Measurements from ENCODE around the gene RPL11.
"Not testable (repeated sequence)": the region's sequence is repeated elsewhere in the genome, so short reads cannot be mapped to it uniquely, and the experiment has no call there.

RPL11 gene

DNA sequence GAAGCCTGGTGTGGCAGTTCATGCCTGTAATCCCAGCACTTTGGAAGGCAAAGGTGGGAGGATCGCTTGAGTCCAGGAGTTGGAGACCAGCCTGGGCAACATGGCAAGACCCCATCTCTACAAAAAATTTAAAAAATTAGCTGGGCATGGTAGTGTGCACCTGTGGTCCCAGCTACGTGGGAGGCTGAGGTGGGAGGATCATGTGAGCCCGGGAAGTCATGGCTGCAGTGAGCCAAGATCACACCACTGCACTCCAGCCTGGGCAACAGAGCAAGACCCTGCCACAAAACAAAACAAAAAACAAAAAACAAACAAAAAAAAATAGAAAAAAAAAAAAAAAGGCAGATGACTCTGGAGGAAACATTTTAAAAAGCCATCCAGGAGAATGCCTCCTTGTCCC, 3.9 kb upstream of the RPL11 start:
- DNase-seq, result not testable (repeated sequence)

DNA sequence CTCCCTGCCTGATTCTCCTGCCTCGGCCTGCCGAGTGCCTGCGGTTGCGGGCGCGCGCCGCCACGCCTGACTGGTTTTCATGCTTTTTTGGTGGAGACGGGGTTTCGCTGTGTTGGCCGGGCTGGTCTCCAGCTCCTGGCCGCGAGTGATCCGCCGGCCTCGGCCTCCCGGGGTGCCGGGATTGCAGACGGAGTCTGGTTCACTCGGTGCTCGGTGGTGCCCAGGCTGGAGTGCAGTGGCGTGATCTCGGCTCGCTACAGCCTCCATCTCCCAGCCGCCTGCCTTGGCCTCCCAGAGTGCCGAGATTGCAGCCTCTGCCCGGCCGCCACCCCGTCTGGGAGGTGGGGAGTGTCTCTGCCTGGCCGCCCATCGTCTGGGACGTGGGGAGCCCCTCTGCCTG, 3.3 kb upstream of the RPL11 start:
- DNase-seq, result not testable (repeated sequence)

DNA sequence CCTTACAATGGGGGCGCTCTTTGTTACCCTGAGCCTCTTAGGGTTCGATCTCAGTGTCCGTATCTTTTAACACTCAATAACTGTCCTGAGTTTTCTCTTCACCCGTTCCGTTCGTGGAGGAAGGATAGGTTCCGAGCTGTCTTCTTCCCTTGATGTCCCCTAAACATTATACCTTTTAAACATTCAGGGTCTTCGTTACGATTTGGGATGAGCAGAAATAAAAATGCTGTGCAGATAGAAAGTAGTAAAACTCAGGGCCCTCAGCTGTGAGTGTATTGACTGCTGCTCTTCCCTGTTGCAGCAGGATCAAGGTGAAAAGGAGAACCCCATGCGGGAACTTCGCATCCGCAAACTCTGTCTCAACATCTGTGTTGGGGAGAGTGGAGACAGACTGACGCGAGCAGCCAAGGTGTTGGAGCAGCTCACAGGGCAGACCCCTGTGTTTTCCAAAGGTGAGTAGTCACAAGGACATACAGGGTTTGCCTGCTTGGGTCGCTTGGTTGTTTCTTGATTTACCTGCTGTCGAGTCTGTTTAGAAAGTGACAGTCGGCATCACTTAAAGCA, 784 bp downstream of the RPL11 start:
- DNase-seq, result no peak

DNA sequence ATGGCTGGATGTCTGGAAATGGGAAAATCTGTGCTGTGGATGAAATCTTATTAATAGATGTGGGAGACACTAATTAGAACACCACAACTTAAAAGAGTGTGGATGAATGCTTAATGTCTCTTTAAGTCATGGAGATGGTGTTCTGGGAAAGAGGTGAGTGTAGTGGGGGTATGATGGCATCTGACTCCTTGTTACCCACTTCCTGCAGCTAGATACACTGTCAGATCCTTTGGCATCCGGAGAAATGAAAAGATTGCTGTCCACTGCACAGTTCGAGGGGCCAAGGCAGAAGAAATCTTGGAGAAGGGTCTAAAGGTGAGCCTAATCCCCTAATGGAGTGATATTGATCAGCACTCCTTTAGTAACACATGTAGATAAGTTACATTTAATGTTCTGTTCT, 2.0 kb downstream of the RPL11 start:
- DNase-seq, result no peak

DNA sequence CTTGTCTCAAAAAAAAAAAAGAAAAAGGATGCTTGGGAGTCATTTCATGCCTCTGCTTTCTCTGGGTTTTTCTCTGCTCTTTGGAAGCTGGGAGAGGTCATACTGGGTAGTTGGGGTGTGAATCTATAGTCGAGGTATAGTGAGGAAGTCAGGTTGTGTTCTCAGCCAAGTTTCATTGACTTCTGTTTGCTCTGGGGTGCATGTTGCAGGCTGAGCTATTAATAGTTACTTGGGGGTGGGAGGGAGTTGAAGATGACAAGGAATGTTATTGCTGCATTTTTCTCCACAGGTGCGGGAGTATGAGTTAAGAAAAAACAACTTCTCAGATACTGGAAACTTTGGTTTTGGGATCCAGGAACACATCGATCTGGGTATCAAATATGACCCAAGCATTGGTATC, 2.8 kb downstream of the RPL11 start:
- DNase-seq, result no peak

DNA sequence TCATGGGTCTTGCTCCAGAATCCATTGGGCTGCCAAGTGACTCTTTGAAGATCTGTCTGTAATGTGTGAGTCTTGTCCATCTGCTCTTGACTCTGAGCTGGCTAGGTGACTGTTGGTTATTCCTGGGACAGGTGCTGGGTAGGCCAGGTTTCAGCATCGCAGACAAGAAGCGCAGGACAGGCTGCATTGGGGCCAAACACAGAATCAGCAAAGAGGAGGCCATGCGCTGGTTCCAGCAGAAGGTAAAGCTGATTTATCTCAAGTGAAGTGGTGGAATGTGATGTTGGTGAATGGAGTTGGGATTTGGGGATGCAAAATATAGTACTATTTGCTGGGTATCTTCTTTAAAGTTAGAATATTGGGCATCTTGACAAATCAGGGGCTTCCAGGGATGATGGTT, 4.1 kb downstream of the RPL11 start:
- no peak for DNase-seq

DNA sequence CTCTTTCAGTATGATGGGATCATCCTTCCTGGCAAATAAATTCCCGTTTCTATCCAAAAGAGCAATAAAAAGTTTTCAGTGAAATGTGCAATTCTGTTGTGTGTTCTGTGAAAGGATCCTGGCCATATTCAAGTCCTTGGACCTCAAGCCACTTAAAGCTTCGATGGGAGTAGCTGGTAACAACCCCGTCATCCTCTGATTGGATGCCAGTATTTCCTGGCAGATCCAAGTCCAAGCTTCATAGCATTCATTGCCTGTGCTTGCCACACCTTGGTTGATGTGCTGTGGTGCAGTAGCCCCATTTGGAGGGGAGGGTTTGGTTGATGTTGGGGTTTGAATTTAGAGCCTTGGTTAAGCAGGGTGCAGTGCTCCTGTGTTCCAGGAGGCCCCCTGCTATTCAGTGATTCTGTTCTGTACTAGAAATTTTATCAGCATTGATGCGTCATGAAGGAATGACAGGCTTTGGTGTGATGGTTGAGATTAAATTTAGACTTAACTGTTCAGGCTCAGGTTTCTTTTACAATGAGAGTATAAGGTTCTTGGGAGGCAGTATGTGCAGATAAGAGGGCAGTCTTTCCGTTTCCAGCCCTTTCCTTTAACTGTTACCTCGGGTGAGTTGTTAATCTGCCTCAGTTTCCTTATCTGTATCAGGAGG, 4.9 kb downstream of the RPL11 start:
- DNase-seq, result no peak

DNA sequence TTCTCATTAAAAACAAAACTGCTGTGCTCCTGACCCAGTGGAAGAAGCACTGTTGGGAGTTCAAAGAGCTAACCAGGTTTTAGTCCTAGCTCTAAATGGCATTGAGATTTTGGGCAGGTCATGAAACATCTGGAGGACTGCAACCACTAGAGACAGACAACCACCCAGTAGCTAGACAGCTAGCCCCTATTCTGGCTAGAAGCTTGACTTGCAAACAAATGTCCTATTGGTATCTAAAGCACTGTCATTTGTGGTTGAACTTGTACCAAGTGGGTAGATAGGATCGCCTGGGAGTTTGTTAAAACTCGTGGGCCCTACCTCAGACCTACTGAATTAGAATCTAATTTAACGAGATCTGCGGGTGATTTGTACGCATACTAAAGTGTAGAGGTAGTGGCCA, 6.9 kb downstream of the RPL11 start:
- DNase-seq, result no peak

DNA sequence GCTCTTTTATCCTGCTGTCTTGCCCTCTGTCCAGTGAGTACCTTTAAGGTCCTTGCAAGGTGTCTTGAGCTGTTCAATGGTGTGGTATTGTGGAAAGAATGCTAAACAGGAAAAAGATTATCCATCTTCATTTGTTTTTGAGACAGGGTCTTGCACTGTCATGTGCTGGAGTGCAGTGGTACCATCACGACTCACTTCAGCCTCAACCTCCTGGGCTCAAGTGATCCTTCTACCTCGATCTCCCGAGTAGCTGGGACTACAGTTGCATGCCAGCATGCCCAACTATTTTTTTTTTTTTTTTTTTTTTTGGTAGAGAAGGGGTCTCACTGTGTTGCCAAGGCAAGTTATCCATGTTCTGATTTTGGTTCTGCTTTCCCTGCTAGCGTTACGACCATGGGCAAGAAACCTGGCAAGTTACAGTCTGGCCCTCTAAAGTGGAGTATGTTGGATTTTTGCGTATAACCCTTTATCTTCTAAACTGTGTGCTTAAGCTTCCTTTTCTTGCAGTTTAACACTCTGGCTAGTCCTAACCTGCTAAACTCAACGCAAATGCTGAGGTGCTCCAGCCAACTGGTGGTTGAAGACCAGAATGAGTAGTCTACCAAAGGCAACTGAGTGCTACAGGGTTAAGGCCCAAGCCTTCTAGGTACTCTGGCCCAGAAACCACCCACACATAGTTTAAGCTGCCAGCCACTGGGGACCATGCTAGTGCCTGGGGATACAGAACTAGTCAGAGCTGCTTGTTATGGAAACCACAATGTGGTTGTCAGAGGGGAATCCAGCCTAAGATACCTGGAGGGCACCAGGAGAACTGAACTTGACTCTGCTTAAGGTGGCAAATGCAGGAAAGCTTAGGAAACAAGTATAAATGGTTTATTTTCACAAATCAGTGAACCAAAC, 7.9 kb downstream of the RPL11 start:
- DNase-seq, result no peak

DNA sequence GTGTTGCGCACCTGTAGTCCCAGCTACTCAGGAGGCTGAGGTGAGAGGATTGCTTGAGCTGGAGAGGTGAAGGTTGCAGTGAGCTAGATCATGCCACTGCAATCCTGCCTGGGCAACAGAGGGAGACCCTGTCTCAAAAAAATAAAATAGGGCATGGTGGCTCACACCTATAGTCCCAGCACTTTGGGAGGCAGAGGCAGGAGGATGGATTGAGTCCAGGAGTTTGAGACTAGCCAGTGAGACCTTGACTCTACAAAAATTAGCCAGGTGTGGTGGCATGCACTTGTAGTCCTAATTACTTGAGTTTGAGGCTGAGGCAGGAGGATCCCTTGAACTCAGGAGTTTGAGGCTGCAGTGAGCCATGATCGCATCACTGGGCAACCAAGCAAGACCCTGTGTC, 9.7 kb downstream of the RPL11 start:
- DNase-seq, result no peak

DNA sequence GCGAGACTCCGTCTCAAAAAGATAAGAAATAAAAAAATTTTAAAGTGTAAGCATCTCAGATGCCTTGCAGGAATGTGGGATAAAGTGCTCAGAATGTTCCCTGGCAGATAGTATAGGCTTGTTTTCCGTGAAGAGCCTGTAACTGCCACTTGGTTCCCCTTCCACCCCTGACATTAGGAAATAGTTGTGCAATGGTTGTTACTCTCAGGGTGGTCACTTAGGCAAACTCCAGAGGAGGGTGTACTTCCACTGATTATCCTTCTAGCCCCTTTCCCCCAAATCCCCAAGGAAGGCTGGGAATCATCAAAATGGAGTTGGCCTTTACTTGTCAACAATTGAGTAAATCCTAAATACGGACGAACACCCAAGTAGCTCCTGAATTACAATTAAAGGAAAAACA, 10.4 kb downstream of the RPL11 start:
- DNase-seq, result no peak

DNA sequence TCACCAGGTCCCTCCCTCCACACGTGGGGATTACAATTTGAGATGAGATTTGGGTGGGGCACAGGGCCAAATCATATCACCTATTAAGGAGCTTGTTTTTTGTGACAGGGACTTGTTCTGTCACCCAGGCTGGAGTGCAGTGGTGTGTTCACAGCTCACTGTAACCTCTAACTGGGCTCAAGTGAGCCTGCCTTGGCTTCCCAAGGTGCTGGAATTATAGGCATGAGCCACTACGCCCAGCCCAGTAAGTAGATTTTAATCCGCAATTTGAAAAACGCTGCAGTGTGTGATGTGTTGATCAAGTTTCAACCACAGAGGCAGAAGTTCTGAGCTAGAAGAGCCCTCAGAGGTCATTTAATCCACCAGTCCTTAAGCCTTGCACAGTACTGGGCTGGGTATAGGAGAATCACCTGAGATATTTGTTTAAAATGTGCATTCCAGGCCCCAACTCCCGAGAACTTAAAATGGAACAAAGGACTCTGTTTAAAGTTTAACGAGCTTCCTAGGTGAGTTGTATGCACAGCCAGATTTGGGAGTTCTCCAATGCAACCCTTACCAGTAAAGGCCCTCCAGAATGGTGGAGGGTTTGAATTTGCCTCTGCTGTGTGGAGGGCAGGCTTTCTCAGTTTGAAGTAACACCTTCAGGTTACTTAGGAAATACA, 13.4 kb downstream of the RPL11 start:
- no peak for DNase-seq

DNA sequence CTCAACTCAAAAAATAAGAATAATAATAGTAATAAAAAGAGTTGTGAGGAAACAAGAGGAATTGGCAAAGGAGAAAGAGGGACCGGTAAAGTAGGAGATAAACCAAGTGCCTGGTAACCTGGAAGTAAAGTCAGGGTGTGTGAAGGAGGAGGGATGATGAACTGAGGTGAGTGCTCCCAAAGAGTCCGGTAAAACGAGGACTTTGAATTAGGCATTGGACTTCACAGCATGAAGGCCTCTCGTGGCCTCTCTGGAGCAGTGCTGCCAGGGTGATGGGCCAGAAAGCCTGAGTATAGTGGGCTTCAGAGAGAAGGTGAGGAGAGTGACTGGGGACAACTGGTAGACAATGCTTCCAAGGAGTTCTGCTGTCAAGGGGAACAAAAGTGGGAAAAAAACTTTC, 17.6 kb downstream of the RPL11 start:
- DNase-seq, result no peak

DNA sequence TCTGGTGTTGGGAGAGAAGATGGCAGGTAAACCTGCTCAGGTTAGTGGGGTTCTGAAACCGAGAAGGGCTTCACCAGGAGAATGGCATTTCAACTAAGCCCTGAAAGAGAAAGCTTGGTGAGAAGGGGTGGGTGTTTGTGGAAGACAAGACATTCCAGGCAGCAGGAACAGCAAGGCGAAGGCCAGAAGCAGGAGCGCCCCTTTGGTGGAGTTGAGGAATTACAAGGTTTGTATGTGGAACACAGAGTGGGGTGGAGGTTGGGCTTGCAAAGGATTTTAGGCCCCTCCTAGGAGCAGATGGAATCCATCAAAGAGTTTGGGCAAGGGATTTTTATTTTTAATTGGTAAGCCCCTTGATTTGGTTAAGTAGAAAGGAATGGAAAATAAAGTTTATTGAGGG, 26.9 kb downstream of the RPL11 start:
- no peak for DNase-seq

DNA sequence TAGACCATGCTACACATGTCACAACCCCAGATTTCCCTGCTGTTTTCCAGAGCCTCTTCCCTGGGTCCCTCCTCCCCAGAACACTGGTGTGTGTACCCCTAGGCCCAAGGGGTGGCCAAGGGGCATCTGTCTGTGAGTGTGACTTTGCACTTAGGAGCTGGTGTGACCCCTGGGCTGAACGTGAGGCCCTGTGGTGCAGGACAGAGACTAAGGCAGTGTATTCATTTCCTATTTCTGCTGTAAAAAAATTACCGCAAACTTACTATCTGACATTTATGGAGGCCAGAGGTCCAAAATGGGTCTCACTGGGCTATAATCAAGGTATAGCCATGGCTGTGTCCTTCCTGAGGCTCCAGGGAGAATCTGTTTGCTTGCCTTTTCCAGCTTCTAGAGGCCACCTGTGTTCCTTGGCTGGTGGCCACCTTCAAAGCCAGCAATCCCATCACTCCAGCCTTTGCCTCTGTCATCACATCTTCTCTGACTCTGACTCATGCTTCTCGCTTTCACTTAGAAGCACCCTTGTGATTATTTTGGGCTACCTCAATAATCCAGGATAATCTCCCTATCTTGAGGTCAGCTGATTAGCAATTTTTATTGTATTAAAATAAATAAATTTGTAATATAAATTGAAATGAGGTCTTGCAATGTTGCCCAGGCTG, 27.7 kb downstream of the RPL11 start:
- no peak for DNase-seq

DNA sequence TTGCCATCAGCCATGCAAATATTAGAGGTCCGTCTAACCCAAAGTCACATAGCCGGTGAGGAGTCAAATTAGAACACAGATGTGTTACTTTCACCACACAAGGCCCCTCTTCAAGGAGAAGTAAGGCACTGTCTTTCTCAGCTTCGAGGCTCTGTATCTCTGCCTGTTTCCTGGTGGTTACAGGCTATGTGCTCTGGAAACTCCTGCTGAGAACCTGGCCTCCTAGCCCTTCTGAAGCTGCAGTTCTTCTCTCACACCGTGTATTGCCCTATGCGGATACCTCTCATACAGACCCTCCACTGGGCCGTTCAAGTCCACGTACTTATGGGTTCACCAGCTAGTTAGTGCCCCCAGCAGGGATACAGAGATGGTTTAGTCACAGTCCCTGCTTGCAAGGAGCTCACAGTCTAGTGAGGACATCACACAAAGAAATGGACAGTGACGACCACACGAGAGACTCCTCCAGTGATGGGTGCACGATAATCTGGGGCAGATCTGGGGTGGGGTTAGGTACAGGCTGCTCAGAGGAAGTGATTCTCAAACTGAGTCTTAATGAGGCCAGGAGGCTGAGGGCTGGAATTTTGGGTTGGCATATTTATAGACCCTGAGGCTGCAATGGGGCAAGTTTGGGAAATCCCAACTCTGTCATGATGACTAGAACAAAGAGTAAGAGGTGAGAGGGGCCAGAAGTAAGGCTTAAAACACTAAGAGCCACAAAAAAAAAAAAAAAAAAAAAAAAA, 28.8 kb downstream of the RPL11 start:
- no peak for DNase-seq

DNA sequence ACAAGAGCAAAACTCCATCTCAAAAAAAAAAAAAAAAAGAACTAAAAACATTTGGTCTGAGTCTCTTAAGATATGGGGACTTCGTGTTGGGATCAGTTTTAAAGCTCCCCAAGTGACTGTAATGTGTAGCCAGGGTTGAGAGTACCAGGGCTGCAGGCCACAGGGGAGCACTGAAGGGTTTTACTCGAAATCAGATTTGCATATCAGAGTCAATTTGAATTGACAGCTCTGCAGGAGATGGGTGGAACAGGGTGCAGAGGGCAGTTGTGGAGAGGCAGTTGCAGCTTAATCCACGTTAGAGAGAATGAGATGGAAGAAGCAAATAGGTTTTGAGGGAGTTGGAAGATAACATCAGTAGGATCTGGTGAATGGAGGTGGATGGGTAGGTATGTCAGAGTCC, 31.0 kb downstream of the RPL11 start:
- DNase-seq, result no peak

DNA sequence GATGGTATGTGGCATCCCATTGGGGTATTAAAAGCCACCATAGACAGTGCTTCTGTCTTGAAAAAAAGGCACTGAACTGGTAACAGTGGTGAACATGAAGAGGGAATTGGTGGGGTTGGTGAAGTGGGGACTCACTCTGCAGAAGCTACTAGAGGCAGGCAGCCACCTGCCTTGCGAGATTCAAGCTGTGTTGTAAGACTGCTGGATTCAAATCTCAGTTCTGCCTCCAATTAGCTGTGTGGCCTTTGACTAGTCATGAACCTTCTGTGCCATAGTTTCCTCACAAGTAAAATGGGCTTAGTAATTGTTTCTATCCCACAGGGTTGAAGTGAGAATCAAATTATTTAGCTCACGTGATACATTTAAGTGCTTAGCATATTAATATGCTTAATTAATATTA, 35.1 kb downstream of the RPL11 start:
- DNase-seq, result no peak

DNA sequence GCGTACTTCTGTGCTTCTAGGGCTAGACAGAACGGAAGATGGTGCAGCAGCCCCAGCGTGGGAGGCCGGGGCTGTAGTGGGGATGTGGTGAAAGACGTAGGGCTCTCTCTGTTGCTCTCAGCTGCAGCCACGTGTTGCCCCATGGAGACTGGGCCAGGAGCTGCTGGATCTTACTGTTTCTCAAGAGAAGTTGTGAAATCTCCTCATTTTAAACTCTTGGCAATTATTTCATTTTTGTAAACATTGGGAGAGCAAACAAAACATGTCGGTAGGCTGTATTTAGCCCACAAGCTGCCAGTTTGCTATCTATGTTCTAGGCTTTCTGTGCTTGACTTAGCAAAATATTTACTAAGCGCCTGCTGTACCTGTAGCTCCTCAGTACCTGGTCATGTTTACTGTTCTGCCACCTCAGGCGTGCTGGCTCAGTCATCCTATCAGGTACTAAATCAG, 35.8 kb downstream of the RPL11 start:
- DNase-seq, result no peak

DNA sequence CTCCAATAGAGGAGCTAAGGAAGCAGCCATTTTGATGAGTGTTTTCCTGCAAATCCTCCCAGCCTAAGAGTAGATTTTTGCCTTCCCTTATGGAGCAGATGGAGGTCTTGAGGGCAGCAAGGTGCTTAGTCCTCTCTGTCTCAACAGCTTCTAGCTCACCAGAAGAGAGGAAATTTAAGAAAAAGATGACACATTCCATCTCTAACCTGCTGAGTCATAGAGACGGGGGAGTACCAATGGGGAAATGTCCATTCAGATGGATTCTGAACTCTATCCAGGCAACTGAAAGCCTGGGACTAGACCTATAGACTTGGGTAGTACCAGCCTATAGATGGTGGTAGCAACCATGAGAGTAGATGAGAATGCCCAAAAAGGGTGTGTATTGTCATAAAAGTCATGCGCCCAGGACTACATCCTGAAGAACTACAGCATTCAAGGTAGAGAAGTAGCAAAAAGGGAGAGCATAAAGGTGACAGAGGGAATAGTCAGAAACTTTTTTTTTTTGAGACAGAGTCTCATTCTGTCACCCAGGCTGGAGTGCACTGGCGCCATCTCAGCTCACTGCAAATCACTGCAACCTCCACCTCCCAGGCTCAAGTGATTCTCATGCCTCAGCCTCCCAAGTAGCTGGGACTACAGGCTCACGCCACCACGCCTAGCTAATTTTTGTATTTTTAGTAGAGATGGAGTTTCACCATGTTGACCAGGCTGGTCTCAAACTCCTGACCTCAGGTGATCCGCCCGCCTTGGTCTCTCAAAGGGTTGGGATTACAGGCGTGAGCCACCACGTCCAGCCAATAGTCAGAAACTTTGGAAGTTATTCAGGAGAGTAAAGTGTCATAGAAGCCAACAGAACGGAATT, 41.0 kb downstream of the RPL11 start:
- DNase-seq, result no peak

DNA sequence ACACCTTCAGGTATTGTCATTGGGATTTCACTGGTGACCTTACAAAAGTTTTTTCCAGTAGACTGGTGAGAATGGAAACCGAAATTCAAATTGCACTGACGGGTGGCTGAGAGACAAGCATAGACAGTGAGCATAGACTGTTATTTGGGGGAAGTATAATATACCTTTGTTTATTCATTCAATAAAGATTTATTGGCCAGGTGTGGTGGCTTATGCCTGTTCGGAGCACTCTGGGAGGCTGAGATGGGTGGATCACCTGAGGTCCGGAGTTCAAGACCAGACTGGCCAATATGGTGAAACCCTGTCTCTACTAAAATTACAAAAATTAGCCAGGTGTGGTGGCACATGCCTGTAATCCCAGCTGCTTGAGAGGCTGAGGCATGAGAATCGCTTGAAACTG, 41.7 kb downstream of the RPL11 start:
- not testable (repeated sequence) for DNase-seq

All from activated T-cell treated with anti-CD3 and anti-CD28 coated beads, Interleukin-2, amount 50 U/mL, for 1 hour (primary cell).